Inflammatory macrophage treated with lipopolysaccharide for 4 hours (primary cell): Measurements from ENCODE around the gene SH3RF3.
"Not testable (repeated sequence)": the region's sequence is repeated elsewhere in the genome, so short reads cannot be mapped to it uniquely, and the experiment has no call there.

Experiments
- DNase-seq: peaks from one replicate; pipeline ENCODE4 v3.0.0-alpha.2; 2020

The SH3RF3 gene

GRCh38 chr2:109128616-109129355 lies at the start of gene SH3RF3:
SH3RF3 (plus strand) TSS chr2:109129205.
- peak; percentile 54 for DNase-seq

GRCh38 chr2:109079590-109079989 lies 49.4 kb upstream of the SH3RF3 start:
- no peak for DNase-seq

GRCh38 chr2:109080109-109080508 lies 48.9 kb upstream of the SH3RF3 start:
- DNase-seq = no peak

GRCh38 chr2:109080757-109081156 lies 48.2 kb upstream of the SH3RF3 start:
- no peak for DNase-seq

DNA sequence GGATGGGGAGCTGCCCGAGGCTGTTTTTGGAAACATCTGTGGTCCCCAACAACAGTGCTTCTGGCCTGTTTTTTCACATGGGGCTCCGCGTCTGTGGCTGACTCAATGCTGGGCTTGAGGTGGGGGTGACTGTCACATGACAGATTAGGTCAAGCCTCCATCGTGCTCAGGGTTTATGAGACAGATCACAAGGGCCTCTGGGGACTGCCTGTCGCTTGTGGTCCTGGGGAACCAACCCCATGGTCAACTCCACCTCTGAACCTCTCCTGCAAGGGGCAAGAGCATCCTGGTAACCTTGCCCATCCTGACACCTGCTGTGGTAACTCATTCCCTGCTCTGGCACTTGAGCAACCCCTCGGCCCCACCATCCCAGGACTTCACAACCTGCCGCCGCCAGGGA lies 47.6 kb upstream of the SH3RF3 start:
- DNase-seq = no peak

DNA sequence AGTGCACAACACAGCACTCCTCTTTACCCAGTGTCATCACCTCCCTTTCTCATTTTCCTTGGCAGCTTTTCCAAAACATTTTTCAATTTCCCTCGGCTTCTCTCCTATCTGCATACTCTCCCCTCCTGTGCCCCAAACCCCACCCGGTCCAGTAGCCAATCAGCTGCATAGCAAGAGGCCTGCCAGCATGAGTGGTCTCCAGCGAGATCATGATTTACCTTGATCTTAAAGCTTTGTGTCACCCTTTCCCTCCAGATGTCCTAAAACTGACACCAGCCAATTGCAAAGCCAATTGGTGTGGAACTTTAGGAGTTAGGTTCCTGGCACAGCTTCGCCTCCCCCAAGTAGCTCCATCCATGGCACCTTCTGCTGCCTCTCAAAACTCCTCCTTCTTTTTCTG lies 45.2 kb upstream of the SH3RF3 start:
- DNase-seq = no peak

- DNase-seq = no peak
These were observed 44.7 kb upstream of the SH3RF3 start for GRCh38 chr2:109084341-109084740.

DNA sequence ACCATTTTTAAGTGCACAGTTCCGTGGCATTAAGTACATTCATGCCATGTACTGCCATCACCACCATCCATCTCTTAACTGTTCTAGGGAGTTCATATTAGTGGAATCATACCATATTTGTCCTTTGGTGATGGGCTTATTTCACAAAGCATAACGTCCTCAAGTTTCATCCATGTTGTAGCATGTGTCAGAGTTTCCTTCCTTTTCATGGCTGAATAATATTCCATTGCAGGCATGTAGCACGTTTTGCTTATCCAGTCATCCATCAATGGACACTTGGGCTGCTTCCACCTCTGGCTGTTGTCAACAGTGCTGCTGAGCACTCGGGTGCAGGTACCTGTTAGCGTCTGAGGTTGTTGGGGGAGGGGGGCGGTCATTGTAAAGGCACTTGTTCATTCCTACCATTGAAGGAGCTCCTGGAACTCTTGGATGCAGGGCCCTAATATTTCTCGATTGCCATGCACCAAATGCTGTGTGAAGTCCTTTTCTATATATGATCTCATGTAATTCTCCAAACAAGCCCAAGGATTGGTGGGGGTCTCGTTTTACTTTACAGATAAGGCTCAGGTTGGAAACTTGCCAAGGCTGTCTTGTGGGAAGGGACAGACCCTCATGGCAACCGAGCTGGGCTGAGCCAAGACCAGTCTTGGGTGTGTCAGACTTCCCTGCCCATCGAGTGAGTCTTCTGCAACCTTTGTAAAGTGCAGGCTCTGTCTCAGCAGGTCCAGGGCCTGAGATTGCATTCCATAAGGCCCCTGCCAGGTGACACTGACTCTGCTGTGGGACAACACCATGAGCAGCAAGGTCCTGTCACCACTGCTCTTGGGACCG lies 42.9 kb upstream of the SH3RF3 start:
- DNase-seq = no peak

DNA sequence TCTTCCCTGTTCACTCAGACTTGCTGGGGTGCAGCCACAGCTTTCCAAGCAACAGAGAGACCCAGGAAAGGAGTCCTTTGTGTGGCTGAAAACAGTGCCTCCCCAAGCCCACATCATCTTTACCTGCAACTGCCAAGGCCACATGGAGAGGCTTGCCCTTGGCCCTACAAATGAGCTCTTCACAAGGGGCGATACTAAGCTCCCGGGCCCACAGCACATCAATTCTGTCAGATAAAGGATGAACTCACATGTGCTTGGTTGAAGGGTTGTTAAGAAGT lies 42.3 kb upstream of the SH3RF3 start:
- DNase-seq = no peak

GRCh38 chr2:109087055-109087663 lies 41.8 kb upstream of the SH3RF3 start:
- DNase-seq = no peak

DNA sequence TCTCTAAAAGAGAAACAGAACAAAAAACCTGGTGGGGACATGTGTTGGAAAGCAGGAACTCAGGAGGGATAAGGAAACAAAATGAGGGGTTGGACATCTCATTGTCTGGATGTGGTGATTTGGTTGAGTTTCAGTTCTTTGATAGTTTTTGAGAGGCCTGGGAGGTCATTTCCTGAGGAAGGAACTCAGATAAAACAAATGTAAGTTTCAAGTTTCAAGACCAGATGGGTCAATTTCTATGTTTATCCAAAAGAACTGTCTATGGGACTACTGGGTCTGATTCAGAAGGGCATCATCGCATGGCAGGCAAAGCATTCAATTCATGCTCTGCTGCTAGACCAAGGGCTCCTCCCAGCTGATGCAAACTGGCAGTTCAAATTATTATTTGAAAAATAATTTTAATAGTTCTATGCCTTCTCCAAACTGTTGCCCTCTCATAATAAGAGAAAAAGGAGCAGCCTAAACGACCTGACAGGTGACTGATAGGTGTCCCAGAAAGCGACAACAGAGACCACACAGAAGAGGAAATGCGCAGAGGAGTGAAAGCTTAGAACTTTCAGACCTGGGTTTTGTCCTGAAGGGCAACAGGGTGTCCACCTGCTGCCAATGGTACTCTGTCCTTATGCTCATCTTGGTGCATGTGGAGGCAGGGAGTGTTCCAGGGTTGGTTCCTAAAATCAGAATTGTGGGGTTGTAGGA lies 39.3 kb upstream of the SH3RF3 start:
- no peak for DNase-seq

GRCh38 chr2:109091526-109091925 lies 37.5 kb upstream of the SH3RF3 start:
- DNase-seq = no peak

GRCh38 chr2:109094144-109094543 lies 34.9 kb upstream of the SH3RF3 start:
- no peak for DNase-seq

DNA sequence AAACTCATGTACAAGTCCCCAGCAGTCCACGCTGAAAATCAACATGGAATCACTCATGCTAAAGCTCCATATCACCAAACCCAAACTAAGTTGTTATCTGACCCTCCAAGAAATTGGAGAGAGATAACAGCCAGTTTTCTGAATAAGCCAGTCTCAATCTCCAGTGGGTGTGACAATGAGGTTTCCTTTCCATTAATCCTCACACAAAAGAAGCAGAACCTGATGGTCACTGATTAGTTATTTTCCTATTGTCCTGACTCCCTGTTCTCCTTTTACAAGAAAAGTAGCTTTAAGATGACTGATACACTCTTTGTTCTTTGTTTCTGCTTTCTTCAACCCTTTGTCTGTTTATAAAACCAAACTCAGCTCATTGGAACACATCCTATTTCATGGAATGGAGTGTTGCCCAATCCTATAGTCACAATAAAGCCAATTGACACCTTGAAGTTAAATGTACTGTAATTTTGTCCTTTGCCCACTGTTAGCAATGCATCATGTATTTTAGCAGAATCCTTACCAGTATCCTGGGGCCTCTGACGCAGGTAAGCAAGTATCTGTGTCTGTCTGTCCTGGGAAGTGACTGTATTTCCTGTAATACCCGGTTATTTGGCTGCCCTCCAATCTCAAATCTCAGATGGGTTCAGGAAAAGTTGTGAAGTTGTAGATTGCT lies 30.6 kb upstream of the SH3RF3 start:
- DNase-seq = no peak

DNA sequence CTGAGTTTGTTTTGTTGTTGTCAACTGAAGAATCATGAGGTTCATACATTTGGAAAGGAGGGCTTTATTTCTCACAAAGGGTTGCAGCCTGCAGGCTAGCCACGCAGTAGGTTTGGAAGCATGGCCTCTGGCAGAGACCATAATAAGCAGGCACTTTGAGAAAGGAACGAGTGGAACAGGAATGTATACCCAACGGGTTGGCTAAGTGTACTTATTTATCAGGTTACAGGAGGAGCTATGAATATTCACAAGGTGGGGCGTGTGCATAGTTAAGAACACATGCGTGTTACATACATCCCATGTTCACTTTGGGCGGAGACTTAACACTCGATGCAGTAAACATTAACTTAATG lies 30.1 kb upstream of the SH3RF3 start:
- no peak for DNase-seq

- DNase-seq = no peak
These were observed 26.3 kb upstream of the SH3RF3 start for GRCh38 chr2:109102588-109103233.

DNA sequence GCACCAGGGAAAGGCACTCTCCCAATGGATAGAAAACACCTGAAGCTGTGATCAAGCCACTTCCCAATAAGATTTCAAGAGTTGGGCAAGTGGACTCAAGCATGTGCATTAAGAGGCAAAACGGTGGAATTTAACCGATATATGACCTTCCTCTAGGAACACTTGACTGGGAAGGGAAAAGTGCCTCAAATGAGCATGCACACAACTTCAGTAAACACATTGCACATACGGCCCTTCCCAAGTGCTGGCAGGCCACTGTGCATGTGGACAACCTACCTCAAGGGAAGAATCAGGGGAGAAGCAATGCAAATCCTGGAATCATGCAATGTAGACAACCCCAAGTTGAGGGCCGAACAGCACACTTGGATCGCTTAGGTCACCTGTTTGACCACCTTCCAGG lies 23.9 kb upstream of the SH3RF3 start:
- no peak for DNase-seq

GRCh38 chr2:109108740-109109139 lies 20.3 kb upstream of the SH3RF3 start:
- no peak for DNase-seq

DNA sequence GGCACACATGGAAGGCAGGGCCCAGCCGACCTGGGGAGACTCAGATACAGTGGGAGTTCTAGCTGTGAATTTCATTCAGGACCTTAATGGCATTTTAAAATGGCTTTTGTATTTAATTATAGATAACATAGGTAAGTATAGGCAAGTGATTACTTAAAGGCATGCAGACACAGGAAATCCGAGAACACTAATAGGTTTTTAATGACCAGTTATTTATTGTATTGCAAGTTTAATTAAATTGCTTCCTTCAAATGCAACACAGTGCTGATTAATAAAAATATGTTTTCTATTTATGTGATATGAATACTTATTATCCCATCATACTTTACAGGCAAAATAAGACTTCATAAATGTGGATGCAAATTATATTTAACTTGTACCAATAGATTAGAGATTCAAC lies 19.7 kb upstream of the SH3RF3 start:
- no peak for DNase-seq

DNA sequence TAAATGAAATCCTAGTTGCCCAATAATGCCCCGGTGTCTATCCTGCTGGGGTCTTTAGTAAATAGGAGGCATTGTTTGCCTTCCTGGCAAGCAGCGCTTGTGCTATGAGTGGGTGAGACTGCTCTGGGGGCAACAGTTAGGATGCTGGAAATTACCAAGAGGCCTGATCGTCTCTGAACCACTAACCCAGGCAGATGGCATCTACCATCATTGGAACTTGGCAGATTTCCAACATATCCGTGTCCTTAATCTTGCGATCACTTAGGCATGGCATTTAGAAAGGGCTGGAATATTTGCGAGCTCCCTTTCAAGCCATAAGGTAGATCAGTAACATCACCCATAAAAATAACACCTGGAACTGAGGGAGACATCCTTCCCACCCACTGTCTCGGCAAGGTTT lies 18.8 kb upstream of the SH3RF3 start:
- no peak for DNase-seq

DNA sequence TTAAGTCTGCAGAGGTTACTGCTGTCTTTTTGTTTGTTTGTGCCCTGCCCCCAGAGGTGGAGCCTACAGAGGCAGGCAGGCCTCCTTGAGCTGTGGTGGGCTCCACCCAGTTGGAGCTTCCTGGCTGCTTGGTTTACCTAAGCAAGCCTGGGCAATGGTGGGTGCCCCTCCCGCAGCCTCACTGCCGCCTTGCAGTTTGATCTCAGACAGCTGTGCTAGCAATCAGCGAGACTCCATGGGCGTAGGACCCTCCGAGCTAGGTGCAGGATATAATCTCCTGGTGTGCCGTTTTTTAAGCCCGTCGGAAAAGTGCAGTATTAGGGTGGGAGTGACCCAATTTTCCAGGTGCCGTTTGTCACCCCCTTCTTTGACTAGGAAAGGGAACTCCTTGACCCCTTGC lies 11.8 kb upstream of the SH3RF3 start:
- not testable (repeated sequence) for DNase-seq

DNA sequence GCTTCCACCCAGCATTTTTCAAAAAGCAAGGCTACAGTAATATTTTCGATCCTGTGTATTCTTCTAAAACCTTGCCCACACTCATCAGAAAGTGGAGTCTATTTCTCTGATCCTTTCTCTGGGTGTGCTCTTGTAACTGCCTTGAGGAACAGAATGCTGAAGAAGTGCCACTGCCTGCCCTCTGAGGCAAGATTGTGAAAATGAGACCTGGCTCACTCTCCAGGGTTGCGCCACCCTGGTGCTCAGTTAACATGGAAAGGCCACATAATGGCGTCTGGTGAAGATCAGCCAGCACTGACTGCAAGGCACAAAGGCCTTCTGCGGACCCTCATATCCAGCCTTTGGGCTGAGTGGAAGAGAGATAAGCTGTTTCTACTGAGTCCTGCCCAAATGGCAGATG lies 11.2 kb upstream of the SH3RF3 start:
- DNase-seq = no peak

GRCh38 chr2:109118321-109118720 lies 10.7 kb upstream of the SH3RF3 start:
- DNase-seq = no peak
